GM12873 (cell line): Measurements from ENCODE around the gene TOR1AIP1.

Experiments used
- TF ChIP-seq, protein P1 (sequence below): IDR thresholded peaks from 2 replicates; pipeline ENCODE4 v1.5.1; 2012; ENCODE audit warnings: low read depth, mild to moderate bottlenecking, moderate library complexity, low read length, control low read depth; ENCODE audit not compliant: insufficient read depth; ENCODE audit errors: missing control alignments

Gene TOR1AIP1

DNA sequence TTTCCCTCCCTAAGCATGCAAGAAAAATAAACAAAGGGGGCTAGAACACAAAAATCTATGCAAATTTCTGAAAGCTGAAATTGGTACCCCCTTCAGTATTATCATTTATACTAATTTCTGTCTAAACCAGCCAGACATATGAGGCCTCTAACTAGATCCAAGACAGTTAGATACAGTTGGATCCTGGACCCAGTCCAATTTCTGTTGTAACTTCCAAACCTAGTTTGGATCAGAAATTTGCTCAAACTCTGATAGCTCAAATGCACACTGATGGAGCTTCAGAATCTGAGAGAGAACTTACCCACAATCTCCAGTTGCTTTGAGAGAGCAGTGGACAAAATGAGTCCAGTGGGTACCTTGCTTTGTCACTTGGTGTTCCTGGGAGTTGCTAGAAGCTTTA is 84.5 kb downstream of the TOR1AIP1 start:
- TF ChIP-seq, protein P1, sequence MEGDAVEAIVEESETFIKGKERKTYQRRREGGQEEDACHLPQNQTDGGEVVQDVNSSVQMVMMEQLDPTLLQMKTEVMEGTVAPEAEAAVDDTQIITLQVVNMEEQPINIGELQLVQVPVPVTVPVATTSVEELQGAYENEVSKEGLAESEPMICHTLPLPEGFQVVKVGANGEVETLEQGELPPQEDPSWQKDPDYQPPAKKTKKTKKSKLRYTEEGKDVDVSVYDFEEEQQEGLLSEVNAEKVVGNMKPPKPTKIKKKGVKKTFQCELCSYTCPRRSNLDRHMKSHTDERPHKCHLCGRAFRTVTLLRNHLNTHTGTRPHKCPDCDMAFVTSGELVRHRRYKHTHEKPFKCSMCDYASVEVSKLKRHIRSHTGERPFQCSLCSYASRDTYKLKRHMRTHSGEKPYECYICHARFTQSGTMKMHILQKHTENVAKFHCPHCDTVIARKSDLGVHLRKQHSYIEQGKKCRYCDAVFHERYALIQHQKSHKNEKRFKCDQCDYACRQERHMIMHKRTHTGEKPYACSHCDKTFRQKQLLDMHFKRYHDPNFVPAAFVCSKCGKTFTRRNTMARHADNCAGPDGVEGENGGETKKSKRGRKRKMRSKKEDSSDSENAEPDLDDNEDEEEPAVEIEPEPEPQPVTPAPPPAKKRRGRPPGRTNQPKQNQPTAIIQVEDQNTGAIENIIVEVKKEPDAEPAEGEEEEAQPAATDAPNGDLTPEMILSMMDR, result no peak

DNA sequence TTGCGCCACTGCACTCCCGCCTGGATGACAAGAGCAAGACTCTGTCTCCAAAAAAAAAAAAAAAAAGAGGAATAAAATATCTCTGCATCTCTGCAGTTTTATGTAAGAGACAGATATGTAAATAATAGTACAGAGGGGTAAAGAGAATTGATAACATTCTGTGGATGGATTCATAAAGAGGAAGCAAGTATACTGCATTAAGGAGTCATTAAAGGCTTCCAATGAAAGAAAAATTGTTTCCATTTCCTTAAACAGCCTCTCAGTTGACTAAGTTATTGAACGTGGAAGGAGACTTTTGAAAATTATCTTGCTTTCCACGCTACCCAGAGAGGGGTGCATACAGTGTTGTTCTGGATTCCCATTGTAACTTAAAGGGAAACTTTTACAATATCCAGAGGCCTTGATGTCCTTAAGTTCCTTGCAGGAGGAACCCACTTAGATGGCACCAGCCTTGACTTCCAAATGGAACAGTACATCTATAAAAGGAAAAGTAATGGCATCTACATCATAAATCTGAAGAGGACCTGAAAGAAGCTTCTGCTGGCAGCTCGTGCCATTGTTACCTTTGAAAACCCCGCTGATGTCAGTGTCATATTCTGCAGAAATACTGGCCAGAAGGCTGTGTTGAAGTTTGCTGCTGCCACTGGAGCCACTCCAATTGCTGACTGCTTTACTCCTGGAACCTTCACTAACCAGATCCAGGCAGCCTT is 86.4 kb downstream of the TOR1AIP1 start:
- TF ChIP-seq, protein P1, result no peak

DNA sequence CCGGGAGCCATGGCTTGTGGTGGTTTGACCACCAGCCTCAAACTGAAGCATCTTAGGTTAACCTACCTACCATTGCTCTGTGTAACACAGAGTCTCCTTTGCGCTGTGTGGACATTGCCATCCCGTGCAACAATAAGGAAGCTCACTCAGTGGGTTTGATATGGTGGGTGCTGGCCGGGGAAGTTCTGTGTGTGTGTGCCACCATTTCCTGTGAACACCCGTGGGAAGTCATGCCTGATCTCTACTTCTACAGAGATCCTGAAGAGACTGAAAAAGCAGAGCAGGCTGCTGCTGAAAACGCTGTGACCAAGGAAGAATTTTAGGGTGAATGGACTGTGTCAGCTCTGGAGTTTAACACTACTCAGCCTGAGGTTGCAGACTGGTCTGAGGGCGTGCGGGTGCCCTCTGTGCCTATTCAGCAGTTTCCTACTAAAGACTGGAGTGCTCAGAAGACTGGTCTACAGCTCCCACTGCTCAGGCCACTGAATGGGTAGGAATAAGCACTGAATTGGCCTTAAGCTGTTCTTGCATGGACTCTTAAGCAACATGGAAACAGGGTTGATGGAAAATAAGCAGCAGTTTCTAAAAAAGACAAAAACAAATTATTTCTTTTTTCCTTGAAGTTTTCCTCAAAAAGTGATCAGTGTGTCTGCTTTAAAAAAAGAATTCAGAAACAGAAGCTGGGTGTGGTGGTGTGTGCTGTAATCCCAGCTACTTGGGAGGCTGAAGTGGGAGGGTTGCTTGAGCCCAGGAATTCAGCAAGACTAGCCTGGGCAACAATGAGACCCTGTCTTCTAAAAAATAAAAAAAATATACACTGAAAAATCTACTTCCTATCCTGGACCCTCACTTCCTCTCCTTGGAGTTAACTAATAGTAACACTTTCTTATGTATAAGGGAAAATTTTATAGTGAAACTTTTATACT is 87.2 kb downstream of the TOR1AIP1 start:
- TF ChIP-seq, protein P1, result no peak
